ENCODE measurements around the gene KRT4.

GRCh38 chr12:52781399-52782082, 32.4 kb downstream of the KRT4 start:
- no peak for TF ChIP-seq CTCF (conservative IDR thresholded peaks at IDR 0.05; ENCODE audit: low read length)
- TF ChIP-seq EZH2phosphoT487 (IDR thresholded peaks at IDR 0.05; ENCODE audit: borderline replicate concordance, low read depth, low read length): no peak
